CD4-positive, alpha-beta T cell treated with Interleukin-4 for 4 hours (primary cell): ENCODE measurements around the gene ADGRL2.

ENCODE experiments used
- DNase-seq: peaks from one replicate; pipeline ENCODE4 v3.0.0-alpha.2; 2020

ADGRL2 gene

DNA sequence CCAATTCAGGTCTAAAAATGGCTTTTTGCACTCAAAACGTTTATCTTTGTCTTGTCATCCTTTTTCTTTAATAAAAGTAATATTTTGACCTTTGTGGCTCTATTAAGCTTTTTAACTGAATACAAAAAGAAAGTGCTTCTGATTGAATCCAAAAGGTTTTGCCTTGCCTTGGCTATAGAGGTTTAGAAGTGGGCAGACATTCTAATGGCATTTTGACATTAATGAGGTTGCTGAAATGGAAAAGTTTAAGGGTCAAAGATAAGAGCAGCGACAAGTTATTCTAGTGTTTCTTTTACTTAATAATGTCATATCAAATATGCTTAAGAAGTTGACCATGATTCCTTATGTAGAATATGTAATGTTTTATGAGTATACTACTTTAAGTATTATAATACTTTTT, 120.2 kb downstream of the ADGRL2 start:
- no peak for DNase-seq

DNA sequence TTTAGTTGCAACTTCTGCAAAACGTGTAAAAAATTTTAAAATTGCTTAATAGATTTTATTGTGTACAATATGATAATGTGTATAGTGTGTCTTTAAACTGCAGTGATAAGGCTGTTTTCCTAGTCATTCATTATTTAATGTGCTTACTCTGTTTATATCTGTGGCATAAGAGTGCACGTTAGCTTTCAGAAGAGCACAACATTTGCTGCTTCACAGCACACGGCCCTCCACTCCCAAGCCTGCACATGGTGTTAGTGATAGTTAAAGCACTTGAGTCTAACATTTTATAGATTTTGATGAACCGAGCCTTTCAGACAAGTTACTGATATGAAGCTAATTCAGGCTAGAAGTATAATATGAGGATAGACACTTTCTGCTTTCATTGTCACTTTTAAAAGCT, 120.6 kb downstream of the ADGRL2 start:
- DNase-seq = no peak

DNA sequence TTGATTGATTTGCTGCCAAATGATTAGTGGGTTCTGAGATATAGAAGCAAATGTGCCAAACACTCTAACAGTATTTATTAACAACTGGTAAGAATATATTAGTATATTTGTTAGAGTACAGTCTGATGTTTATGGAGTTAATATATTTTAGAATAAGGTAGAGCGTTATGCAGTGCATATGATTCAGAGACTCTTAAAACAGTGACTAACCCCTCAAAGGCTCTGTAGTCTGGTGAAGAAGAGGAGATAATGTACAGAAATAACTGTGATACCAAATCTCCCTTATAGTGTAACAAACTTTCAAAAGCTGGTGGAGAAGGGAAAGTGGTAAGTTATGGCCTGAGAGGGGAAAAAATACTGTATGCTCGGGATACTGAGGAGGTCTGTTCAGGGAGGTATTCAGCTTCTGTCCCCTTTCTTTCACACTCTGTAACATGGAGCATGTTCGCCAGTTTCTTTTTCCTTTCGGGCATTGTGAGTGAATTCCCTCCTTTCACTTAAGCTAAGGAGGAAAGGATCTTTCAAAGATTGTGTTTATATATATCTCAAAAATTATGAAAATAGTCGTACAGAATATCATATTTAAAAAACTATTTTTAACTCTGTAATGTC, 121.2 kb downstream of the ADGRL2 start:
- DNase-seq = no peak

DNA sequence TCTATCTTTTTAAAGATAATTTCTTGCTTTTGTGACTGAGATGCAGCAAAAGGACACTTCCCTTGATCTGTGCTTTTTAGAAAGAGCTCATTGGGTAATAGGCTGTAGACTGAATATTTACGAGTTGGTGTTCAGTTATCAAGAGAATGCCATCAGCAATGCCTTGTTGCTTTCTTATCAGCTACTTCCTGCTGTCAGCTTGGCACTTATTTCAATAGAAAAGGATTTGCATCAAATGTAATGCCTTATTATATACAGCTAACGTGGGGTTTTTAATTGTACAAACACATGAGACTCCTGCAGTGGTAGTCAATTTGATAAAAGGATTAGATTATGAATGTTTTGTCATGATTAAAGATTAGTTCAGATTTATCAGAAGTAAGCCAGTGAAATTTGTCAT, 122.2 kb downstream of the ADGRL2 start:
- DNase-seq = no peak

DNA sequence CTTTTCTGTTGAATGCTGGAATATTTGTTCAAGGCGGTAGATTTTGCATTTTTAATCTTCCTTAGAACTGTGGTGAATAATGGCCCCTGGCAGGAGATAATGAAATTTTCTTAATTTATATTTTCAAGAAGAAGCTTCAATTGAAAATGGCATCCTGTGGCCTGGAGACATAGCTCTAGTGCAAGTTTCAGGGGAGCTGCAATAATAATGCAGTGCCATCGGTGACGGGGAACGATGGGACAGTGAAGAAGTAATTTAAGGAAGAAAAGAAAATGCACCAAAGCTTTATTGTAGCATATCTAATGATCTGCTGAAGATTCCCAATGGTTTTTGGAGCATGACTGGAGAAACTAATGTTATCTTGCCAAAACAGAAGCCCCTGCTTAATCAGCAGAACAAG, 128.4 kb downstream of the ADGRL2 start:
- no peak for DNase-seq

DNA sequence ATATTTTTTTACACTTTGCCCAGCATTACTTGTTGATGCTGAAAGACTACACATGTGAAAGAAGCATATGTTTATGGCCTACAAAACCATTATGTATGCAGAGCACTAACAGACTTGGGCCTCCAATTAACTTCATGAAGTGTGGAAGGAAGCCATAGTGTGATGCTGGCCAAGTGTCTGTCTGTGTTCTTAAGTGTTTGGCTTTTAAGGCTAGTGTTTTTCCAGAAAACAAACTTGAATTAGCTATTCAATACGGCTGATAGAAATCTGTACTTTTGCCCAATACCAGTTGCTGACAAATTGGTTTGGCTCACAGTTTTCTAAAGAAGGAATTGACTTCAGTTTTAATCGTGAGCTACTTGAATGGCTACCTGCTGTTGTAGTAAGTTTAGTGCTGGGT, 136.1 kb downstream of the ADGRL2 start:
- no peak for DNase-seq

DNA sequence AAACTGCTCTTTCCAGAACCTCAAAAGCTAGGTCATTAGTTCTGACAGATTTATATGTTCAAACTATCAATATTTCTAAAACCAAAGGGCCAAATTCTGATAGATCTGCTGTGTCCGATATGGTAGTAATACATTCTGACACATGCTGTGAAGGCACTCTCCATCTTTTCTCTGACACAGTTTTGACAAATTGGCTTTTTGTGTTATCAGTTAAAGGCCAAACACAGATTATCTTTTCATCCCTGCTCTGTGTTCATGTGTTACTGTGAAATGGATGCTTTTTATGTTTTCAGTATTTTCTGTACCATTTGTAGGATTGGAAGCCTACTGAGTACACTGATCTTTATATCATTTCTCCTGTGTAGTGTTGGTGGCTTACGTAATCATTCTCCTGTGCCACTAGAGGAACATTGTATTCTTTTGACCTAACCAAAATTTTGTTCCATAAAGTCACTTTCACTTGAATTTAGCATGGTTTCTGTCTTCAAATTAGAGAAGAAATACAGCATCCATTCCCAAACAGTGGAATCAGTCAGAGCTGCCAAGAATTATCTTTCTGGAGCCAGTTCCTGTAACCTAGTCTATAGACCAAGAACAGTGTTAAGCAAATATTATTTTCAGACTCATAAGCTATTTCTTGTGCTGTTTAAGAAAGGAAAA, 137.2 kb downstream of the ADGRL2 start:
- no peak for DNase-seq

DNA sequence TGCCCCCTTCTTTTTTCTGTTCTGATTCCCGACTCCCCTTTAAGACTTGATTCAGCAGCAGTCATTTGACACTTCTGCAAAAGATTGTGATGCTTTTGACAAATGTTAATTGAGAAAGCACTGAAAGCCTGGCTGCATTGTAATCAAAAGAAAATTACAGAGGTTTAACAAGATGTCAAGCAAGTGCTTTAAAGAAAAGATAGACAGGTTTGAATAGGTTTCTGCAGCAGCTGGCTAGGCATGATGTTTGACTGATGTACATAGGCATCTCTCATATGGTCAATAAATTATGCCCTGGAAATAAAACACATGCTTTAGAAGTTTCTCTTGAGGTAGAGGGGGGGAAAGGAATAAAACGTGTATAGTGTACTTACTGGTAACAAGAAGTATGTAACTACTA, 147.8 kb downstream of the ADGRL2 start:
- no peak for DNase-seq

DNA sequence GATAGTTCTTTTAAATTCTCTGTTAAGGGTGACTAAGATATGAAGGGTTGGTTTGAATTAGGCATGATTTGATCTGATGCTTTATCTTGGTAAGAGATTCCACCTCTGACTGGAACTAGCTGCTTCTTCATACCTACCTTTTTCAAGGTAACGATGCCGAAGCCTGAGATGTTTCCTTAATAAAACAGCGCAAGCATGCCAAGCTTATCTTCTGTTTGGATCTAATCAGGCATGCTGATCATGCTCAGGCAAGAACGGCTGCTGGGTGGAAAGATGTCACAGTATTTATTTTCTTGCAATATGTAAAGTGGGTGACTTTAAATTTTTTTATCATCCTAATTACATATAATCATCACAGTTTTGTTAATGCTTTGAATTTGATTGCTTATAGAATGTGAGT, 148.7 kb downstream of the ADGRL2 start:
- no peak for DNase-seq

DNA sequence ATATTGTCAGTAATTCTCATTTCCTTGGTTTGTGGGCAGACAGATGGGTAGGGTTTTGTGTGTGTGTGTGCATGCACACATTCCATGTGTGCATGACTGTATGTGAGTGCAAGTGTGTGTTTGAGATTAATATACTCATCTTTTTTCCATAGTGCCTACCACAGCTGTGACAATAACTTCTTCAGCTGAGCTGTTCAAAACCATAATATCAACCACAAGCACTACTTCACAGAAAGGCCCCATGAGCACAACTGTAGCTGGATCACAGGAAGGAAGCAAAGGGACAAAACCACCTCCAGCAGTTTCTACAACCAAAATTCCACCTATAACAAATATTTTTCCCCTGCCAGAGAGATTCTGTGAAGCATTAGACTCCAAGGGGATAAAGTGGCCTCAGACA, 149.3 kb downstream of the ADGRL2 start:
- DNase-seq = no peak

DNA sequence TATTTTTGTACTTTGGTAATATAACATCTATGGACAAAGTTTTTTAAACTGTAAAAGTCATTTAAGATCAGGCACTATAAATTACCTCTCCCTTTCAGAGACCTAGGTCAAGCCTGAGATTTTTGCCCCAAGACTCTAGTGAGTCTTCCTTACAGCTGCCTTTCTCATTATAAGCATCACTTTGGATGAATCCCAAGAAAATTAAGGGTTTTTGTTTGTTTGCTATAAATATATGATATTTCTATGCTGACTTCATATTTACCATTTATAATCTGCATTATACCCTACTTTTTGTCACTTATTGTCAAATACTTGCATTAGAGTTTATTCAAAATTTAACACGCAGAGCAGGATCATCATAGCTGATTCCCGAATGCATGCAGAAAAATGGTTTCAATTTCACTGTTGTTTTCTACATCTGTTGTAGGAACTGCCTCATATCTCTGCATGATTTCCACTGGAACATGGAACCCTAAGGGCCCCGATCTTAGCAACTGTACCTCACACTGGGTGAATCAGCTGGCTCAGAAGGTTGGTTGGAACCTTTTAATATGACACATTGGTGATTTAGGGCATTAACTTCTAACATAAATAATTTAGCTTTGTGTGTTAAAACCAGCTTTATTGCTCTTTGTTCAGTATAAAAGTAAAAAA, 150.0 kb downstream of the ADGRL2 start:
- no peak for DNase-seq

DNA sequence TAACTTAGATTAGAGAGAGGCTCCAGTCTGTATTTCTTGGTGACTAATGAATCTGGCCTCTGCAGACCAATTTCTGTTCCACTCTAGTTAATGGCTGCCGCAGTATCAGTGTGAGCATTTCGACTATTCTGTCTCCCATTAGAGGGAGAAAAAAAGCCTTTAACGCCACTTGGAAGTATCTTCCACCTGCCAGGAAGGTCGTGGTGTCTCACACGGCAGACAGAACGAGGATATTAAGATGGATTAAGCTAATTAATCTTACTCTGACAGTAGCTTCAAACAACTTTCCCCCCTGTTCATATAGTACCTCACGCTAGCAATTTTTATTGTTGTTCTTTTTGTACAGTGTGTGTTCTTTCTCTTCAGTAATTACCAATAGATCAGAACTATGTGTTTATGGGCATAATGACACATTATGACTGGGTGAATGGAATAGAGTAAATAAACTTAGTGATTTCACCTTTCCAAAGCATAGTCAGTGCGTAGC, 153.8 kb downstream of the ADGRL2 start:
- no peak for DNase-seq

DNA sequence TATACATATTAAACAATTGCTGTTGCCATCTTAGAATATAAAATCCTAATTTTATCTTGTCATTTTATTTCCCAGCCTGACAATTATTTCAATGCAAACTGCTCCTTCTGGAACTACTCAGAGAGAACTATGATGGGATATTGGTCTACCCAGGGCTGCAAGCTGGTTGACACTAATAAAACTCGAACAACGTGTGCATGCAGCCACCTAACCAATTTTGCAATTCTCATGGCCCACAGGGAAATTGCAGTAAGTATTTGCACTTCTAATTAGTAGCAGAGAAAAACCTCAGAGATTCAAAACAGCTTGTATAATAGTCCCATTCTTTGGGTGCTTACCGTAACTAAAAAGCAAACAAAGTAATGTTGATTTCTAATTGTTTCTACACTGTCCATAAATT, 167.2 kb downstream of the ADGRL2 start:
- no peak for DNase-seq

DNA sequence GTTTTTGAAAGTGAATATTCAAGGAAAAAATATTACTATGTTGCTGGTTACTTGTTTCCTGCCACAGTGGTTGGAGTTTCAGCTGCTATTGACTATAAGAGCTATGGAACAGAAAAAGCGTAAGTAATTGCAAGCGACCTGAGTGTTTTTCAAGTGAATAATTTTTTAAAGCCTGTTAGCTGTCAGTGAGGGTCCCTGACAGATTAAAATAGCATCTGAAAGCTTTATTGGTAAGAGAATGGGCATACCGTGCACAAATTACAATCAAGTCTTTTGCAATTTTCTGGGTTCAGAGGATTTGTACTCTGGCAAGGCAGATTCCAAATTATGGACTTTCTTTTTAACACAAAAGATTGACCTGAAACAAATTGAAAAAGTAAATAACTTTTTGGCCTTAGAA, 169.7 kb downstream of the ADGRL2 start:
- DNase-seq = no peak

DNA sequence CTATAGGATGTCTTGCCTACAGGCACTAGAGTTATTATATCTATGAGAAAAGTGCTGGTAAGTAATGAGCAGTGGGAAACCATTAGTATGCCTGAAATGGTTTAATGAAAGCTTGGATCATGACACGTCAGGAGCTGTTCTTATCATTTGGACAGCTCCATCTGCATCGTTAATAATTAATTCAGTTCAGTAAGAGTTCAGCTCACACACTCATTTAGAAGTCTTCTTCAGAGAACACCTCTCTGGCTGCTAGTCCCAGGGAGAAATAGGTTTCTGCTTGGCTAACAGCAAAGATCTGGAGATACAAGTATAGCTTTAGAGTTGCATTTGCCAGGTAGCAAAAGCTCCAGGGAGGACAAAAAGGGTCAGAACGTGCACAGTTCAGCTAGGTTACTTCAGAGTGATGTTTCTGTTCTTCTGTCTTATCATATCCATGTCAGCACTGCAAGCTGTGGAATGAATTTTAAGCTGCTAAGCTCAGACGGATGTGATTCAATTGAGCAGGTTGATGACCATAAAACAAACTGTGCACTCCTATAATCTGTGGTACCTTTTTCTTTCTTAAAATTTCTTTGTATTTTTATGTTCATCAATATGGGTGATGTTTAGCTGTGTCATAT, 173.6 kb downstream of the ADGRL2 start:
- no peak for DNase-seq

DNA sequence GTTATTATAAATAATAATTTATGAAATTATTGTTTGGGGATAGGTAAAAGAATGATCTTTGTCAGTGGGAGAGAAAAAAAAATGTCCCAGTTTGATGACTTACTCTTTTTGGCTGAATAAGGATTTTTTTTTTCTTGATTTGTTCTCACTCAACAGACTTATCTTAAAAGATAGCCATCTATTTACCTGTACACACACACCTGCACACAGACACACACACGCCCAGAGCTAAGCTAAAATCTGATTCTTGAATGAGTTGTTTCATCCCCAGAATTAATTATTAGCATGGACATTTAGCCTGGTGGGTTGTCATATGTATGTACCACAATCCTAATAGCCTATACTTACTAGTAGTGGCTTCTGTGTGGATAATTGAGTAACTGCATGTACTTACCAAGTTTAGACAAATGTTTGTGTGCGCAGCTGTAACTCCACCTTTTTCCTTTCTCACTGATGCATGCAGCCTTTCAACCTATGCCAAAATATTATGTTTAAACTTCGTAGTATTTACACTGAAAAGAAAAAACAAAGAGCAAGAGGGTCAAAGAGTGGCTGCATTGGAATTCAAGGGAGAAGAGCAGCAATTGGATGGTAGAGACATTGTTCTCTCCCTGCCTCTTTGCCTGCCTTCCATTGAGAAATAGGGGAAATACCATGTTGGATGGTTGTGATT, 174.3 kb downstream of the ADGRL2 start:
- no peak for DNase-seq

DNA sequence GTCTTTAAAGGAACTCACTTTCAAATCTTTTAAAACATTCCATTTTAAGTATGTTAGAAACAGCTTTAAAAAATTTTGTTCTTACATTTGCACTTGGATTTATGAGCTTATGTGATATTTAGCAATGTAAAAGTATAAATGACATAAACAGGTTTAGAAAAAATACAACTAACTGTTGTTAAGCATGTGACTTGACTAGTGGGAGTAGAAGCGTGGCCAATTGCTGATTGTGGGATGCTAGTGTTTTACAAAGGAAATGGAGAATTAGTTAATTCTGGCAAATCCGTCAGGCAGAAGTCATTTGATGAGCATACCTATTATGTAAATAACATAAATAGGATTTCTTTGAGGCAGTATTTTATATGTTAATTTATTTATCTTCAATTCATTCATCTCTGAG, 175.8 kb downstream of the ADGRL2 start:
- no peak for DNase-seq

DNA sequence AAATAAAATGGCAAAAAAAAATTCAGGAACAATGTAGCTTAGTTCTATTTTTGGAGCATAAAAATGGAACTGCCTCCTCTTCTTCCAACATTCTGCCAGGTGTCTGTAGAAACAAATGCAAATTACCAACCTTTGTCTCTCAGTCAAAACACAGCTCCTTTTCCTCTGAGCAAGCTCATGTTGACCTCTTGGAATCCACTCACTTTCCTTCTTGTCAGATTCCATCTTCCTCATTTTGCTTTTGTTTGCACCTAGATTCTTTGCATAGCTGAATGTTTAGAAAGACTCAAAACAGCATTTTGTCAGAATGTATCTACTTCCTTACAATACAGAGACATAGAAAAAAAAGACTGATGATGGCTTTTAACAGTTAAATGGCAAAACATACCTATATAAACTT, 178.2 kb downstream of the ADGRL2 start:
- DNase-seq = no peak

DNA sequence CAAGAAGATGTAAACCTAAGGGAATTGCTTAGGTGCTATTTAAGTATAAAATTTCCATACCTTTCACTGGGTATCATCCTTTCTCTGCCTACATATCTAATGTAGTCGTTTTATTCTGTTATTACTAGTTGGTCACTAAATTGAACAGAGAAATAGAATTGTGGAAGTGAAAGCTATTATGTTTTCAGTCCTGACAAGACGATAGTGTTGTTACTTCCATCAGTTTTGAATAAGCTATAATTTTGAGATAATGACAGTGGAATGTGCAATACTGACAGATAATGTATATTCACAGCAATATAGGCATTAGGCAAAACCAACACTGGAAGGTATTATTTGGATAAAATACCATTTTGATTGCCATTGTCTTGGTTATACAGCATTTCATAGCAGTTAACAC, 181.8 kb downstream of the ADGRL2 start:
- DNase-seq = no peak

DNA sequence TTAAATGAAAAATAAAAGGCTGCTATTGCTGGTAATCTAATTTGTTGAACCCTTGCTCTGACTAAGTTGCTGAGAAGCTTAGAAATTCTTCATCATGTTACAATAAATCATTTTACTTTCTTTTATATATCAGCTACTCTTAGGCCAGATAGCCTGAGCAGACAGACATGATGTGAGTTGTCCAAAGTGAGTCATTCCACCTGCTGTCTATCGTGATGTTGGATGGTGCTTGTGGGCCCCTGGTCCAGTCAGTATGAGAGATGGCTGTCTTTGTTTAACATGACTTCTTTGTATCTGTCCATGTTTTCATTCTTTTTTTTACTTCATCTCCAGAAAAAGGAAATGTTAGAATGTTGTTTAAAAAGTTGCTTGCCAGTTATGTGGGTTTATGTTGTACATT, 188.8 kb downstream of the ADGRL2 start:
- DNase-seq = no peak

DNA sequence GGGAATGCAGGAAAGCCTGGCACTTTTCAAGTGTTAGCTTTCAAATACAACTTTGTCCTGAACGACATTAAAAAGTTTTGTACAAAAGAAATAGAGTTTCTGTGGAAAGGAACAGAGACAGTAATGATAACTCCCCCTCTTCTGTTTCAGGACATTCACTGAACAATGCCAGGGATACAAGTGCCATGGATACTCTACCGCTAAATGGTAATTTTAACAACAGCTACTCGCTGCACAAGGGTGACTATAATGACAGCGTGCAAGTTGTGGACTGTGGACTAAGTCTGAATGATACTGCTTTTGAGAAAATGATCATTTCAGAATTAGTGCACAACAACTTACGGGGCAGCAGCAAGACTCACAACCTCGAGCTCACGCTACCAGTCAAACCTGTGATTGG, 189.5 kb downstream of the ADGRL2 start:
- no peak for DNase-seq

DNA sequence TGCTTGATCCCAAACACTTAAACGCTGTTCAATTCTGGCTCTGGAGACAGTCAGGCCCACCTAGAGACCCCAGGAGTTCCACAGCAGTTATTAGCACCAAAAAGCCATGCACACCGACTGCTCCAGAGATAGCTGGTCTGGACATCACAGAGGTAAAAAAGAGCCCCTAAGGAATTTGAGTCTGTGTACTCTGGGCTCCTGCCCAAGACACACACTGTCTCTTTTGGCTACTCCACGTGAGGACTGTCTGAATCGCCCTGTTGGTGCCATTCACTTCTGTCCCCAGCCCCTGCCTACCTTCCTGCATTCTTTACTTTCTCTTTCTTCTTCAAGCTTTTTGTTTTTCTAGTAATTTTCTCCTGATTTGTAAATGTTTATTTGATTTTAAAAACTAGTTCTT, 197.4 kb downstream of the ADGRL2 start:
- DNase-seq = no peak

DNA sequence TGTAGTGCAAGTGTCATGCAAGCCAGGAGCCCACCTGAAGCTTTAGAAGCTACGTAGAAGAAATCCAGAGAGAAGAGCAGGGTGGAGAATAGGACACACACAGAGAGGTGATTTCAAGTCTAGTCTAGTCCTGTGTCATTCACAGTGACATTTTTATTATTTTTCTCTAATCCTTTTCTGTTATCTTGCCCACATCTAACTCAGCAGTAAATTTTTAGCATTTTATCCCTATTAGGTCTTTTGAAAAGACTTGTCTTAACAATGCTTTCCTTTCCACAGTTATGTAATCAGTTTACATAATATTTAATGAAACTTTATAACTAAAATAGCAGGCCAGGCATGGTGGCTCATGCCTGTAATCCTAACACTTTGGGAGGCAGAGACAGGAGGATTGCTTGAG, 198.6 kb downstream of the ADGRL2 start:
- DNase-seq = no peak

DNA sequence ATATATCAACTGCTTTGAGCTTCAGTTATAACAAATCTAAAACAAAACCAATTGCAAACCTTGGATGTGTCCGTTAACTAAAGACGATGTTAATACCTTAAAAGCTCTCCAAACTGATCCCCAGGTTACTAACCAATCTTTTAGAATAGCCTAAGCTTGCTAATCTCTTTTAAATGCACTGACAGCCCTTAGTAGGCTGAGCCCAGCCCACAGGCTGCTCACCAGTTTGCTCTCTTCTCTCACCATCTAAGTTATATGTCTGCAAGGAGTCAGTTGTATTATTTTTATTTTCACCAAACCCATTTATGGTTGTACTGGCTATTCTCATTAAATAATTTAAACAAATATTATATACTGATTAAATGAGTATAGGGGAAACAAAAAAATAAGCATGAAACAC, 199.5 kb downstream of the ADGRL2 start:
- DNase-seq = no peak
